HL-60 (cell line): Measurements from ENCODE around the gene TIMMDC1.
A peak's percentile ranks its signal among the peaks of the same experiment; 100 is the strongest.

Experiments
- DNase-seq, 2 experiments: peaks; one replicate each; pipeline ENCODE4 v3.0.0-alpha.2; 2010 to 2020; ENCODE audit warnings: low read depth in 1 of 2, low spot score in 1 of 2
- H3K27ac ChIP-seq: fragments of 250-450 bp; sonication (Bioruptor Pico); replicated peaks from 2 replicates; pipeline ENCODE4 v1.5.1; 2020; ENCODE audit warnings: mild to moderate bottlenecking, moderate library complexity
- H3K27me3 ChIP-seq: fragments of 250-450 bp; sonication (Bioruptor Pico); 2 replicates; pipeline ENCODE4 v1.5.1; 2021; ENCODE audit warnings: mild to moderate bottlenecking, moderate library complexity; ENCODE audit not compliant: insufficient read depth, poor library complexity, severe bottlenecking
- H3K4me3 ChIP-seq: replicated peaks from 2 replicates; pipeline ENCODE4 v1.5.1; 2011; ENCODE audit warnings: mild to moderate bottlenecking, control low read depth, low read length; ENCODE audit not compliant: insufficient read depth
- GABPA ChIP-seq: IDR thresholded peaks from 2 replicates; pipeline ENCODE4 v1.6.1; 2012; ENCODE audit warnings: low read depth
- POLR2AphosphoS5 ChIP-seq: IDR thresholded peaks from 2 replicates; pipeline ENCODE4 v1.6.1; 2012; ENCODE audit warnings: low read depth
- SPI1 ChIP-seq: IDR thresholded peaks from 2 replicates; pipeline ENCODE4 v1.6.1; 2012; ENCODE audit warnings: low read depth, mild to moderate bottlenecking, borderline replicate concordance
- TF ChIP-seq, protein P1 (sequence below): IDR thresholded peaks from one replicate; pipeline ENCODE4 v1.5.1; 2011; ENCODE audit warnings: low read length, control low read depth, inconsistent platforms; ENCODE audit not compliant: insufficient read depth
- TF ChIP-seq, protein P2 (sequence below): IDR thresholded peaks from 2 replicates; pipeline ENCODE4 v1.6.1; 2012; ENCODE audit warnings: low read depth; ENCODE audit not compliant: insufficient replicate concordance

The TIMMDC1 gene

DNA sequence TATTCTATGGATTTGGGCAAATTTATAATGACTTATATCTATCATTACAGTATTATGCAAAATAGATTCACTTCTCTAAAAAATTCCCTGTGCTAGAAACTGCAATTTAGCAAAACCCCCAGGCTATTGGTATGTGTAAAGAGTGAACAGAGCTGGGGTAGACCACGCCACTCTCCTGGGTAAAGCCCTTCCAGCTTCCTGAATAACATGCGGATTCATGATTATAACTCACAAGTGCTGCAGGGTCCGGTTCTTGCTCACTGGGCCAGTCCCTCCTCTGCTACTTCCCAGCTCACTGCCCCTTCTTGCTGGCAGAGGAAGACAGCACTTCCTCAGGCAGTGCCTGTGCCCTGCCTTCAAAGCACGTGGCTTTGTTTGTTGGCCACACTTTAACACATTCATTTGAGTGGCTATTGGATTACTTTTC lies 57.0 kb downstream of the TIMMDC1 start:
- H3K27ac ChIP-seq, result no peak overlapping the region
- TF ChIP-seq, protein P1, sequence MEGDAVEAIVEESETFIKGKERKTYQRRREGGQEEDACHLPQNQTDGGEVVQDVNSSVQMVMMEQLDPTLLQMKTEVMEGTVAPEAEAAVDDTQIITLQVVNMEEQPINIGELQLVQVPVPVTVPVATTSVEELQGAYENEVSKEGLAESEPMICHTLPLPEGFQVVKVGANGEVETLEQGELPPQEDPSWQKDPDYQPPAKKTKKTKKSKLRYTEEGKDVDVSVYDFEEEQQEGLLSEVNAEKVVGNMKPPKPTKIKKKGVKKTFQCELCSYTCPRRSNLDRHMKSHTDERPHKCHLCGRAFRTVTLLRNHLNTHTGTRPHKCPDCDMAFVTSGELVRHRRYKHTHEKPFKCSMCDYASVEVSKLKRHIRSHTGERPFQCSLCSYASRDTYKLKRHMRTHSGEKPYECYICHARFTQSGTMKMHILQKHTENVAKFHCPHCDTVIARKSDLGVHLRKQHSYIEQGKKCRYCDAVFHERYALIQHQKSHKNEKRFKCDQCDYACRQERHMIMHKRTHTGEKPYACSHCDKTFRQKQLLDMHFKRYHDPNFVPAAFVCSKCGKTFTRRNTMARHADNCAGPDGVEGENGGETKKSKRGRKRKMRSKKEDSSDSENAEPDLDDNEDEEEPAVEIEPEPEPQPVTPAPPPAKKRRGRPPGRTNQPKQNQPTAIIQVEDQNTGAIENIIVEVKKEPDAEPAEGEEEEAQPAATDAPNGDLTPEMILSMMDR, result no peak
- TF ChIP-seq SPI1, result peak; percentile 56; the same call in 1 of the 2 replicates
- no peaks in the 10 kb centered on the region for H3K27me3 ChIP-seq
- no peak overlapping the region for H3K4me3 ChIP-seq
- peak in 1 of 2 experiments; percentile 7 for DNase-seq

DNA sequence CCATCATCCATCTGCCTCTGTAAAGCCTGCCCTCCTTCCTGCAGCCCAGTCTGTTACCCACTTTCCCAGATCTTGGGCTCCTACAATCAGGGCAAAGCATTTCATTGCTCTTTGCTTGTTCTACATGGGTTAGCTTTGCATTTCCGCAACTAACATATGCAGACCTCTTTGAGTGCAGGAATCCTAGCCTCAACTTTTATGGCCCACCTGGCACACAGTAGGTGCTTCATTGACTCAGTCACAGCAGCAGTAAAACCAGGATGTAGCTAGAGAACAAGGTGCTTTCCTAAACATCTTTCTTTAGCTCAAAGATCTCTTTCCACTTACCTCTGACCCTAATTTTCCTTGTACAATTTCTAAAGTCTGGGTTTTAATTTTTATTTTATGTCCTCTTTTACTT lies 57.6 kb downstream of the TIMMDC1 start:
- no peak for DNase-seq
- H3K27ac ChIP-seq, result no peak overlapping the region
- no peak overlapping the region for H3K4me3 ChIP-seq
- no peaks in the 10 kb centered on the region for H3K27me3 ChIP-seq
- no peak for TF ChIP-seq POLR2AphosphoS5
- TF ChIP-seq, protein P2, sequence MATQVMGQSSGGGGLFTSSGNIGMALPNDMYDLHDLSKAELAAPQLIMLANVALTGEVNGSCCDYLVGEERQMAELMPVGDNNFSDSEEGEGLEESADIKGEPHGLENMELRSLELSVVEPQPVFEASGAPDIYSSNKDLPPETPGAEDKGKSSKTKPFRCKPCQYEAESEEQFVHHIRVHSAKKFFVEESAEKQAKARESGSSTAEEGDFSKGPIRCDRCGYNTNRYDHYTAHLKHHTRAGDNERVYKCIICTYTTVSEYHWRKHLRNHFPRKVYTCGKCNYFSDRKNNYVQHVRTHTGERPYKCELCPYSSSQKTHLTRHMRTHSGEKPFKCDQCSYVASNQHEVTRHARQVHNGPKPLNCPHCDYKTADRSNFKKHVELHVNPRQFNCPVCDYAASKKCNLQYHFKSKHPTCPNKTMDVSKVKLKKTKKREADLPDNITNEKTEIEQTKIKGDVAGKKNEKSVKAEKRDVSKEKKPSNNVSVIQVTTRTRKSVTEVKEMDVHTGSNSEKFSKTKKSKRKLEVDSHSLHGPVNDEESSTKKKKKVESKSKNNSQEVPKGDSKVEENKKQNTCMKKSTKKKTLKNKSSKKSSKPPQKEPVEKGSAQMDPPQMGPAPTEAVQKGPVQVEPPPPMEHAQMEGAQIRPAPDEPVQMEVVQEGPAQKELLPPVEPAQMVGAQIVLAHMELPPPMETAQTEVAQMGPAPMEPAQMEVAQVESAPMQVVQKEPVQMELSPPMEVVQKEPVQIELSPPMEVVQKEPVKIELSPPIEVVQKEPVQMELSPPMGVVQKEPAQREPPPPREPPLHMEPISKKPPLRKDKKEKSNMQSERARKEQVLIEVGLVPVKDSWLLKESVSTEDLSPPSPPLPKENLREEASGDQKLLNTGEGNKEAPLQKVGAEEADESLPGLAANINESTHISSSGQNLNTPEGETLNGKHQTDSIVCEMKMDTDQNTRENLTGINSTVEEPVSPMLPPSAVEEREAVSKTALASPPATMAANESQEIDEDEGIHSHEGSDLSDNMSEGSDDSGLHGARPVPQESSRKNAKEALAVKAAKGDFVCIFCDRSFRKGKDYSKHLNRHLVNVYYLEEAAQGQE, result no peak
- TF ChIP-seq, protein P1, result no peak
- TF ChIP-seq SPI1, result no peak
- no peak for TF ChIP-seq GABPA

DNA sequence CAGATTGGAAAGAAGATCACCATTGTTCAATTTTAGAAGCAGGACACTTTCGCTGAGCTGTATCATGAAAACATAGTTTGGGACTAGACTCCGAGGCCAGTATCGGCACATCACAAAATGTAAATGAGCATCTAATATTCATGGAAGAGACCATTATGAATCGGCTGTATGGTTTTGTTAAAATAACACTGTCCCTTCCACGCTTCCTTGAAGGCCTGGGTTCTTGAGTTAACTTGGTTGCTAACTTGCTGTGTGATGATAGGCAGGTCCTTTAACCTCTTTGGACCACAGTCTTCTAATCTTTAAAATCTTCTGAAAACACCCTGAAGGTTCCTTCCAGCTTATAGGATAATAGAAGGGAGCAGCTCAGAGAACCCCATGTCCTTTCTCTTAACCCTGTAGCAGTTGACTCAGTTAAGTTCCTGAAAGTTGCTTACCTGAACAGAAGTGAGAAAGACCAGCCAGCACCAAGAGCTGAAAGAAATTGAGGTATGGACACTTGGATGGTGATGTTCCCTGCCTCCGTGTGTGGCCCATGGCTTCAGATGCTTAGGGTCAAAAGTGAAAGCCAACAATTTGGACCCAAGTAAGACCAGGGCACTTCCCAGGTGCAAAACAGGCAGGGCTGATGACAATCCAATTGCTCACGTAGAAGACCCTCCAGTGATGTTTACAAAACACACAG lies 59.0 kb downstream of the TIMMDC1 start:
- no peak for TF ChIP-seq GABPA
- no peak for TF ChIP-seq SPI1
- TF ChIP-seq, protein P1, result no peak
- TF ChIP-seq, protein P2, result no peak
- TF ChIP-seq POLR2AphosphoS5, result no peak
- Histone ChIP-seq H3K4me3 (no peak overlapping the region), H3K27me3 (no peaks in the 10 kb centered on the region), H3K27ac (no peak overlapping the region)
- no peak for DNase-seq

DNA sequence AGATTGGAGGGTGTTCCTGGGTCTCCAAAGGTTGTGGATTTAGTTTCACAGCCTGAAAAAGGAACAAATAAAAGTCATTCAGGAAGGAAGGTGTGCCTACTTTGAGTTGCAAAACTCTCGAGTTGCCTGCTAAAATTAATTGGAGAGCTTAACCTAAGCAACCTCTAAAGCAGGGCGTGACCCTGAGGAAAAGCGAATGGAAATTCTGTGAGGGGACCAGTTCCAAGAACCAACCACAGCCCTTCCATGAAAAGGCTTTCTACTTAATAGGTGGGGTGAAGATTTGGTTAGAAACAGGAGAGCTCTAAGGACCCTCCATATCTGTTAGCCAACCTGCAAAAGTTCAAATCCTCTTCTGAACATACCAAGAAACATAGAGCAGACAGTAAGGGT lies 59.5 kb downstream of the TIMMDC1 start:
- Histone ChIP-seq H3K4me3 (no peak overlapping the region), H3K27me3 (no peaks in the 10 kb centered on the region)
- TF ChIP-seq SPI1 (no peak), POLR2AphosphoS5 (no peak), GABPA (no peak)
- TF ChIP-seq, protein P1, result no peak
- TF ChIP-seq, protein P2, result no peak

More for the DNA sequence above, 59.5 kb downstream of the TIMMDC1 start:
- no peak overlapping the region for H3K27ac ChIP-seq
- no peak for DNase-seq
